NB4 (cell line): ENCODE data around the gene ADGRE3.

Source experiments
- CTCF ChIP-seq: IDR thresholded peaks from one replicate; pipeline ENCODE4 v1.5.1; 2012; ENCODE audit warnings: low read depth, low read length
- MYC ChIP-seq: IDR thresholded peaks from 2 replicates; pipeline ENCODE4 v1.6.1; 2011; ENCODE audit warnings: low read depth, low read length

GRCh38 chr19:14599548-14600147 lies 75.0 kb downstream of the ADGRE3 start:
- TF ChIP-seq MYC (no peak), CTCF (no peak)
